ES-I3 (cell line): ENCODE measurements around the gene PDZRN3.

ENCODE experiments used
- H3K36me3 ChIP-seq: 2 replicates; pipeline ENCODE4 v1.6.1; 2013; ENCODE audit warnings: mild to moderate bottlenecking, low read length, control low read depth, moderate library complexity; ENCODE audit not compliant: insufficient read depth
- H3K4me1 ChIP-seq: 2 replicates; pipeline ENCODE4 v1.6.1; 2013; ENCODE audit warnings: mild to moderate bottlenecking, control low read depth, low read length; ENCODE audit not compliant: insufficient read depth
- H3K9ac ChIP-seq: 2 replicates; pipeline ENCODE4 v1.6.1; 2013; ENCODE audit warnings: low read depth, mild to moderate bottlenecking, low read length, moderate library complexity
- H3K9me3 ChIP-seq: 2 replicates; pipeline ENCODE4 v1.6.1; 2013; ENCODE audit warnings: mild to moderate bottlenecking, low read length, moderate library complexity; ENCODE audit not compliant: control insufficient read depth, insufficient read depth

The PDZRN3 gene

DNA sequence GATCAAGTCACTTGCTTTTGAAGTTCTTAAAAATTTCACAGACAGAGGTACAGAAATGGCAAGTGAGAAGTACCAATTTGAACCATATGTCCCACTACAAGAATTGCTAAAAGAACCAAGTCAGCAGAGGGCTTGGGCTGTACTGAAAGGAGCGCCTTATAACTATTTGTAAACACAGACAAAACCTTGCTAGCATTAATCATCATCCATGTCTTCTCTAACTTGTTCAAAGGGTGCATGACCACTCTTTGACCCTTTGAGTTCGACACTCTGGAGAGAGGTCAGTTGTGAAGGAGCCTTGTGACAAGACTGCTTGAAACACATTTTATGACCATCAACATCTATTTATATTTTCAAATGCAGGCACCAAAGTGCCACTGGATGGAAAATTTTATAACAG lies 191.7 kb downstream of the PDZRN3 start:
- Histone ChIP-seq H3K9me3 (no peaks in the 10 kb centered on the region), H3K36me3 (no peaks in the 10 kb centered on the region), H3K9ac (no peak overlapping the region), H3K4me1 (no peaks in the 10 kb centered on the region)

DNA sequence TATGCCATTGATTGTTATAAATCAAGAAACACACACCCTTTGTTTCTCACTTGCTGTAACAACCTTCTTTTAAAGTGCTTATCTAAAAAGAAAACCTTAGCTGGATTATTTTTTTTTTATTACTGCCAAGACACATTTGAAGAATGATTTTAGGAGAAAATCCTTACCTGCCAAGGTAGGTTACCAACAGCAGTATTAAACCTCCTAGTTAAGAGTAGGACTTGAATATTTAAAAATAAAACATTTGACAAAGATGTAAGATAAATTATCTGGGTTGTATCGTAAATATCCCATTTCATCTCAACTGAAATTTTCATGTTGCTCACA lies 192.1 kb downstream of the PDZRN3 start:
- H3K4me1 ChIP-seq, result no peaks in the 10 kb centered on the region
- H3K9ac ChIP-seq, result no peak overlapping the region
- no peaks in the 10 kb centered on the region for H3K36me3 ChIP-seq
- no peaks in the 10 kb centered on the region for H3K9me3 ChIP-seq

- Histone ChIP-seq H3K4me1 (no peaks in the 10 kb centered on the region), H3K9ac (no peak overlapping the region), H3K9me3 (no peaks in the 10 kb centered on the region), H3K36me3 (no peaks in the 10 kb centered on the region)
Observed at GRCh38 chr3:73432023-73432705, 192.6 kb downstream of the PDZRN3 start.

DNA sequence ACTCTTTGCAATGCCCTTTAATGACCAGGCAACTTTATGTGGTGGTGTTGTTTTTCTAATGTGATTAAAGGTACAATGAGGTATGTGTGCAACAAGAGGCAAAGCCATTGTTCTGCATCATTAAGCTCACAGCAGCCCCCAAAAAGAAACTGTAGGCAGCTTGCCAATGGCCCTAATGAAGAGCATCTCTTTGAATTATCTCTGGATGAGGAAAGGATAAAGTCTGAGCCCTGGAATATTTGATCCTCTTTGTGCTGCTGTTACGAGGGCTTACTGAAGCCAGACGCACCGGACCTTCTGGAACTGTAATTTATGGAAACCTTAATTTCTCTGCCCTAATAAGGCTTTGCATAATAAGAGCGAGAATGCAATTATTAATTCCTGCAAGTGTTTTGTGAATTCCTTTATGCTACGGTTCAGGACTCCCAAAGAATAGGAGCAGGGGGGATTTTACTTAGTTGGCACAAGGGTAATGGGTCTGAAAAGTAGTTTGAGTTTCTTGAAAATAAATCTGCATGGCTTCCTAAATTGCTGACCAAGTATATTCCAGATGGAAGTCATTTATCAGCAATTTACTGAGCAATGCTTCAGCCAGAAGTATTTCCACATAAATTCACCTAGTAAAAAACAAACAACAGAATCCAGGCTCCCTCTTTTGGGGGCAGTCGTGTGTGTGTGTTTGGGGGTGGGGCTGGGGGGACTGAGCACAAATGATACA lies 193.4 kb downstream of the PDZRN3 start:
- H3K9me3 ChIP-seq, result no peaks in the 10 kb centered on the region
- H3K9ac ChIP-seq, result no peak overlapping the region
- H3K36me3 ChIP-seq, result no peaks in the 10 kb centered on the region
- peaks cover 5% of the 10 kb centered on the region; the same call in 1 of the 2 replicates for H3K4me1 ChIP-seq

DNA sequence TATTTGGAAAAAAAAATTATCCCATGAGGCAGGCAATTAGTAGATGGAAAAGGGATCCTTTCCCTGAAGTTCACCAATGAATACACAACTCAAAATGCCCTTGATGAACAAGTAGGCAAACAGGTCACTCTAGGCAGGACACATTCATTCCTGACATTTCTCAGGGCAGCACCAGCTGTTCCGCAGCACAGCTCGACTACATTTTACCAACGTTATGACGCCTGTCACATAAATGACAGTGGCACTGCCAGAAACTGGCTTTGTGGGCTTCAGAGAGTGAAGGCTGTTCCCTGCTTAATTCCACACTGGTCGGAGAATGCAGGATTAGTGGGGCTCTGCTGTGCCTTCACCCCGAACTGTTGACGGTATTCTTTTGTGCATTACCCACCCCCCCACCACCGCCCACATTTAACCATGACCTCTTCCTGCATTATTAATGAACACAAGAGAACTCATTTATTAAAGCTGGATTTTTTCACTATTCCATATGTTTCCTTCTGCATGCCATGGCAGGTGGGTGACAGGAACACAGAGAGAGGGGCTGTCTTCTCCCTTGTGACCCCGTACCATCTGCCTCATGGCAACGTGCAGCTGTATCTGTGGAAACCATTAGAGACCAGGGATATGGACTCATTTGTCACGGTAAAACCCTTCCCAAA lies 197.6 kb downstream of the PDZRN3 start:
- Histone ChIP-seq H3K9me3 (no peaks in the 10 kb centered on the region), H3K9ac (no peak overlapping the region), H3K36me3 (no peaks in the 10 kb centered on the region), H3K4me1 (peaks cover 5% of the 10 kb centered on the region; the same call in 1 of the 2 replicates)

- Histone ChIP-seq H3K9me3 (peaks cover 2% of the 10 kb centered on the region; the same call in 1 of the 2 replicates), H3K36me3 (no peaks in the 10 kb centered on the region), H3K9ac (no peak overlapping the region), H3K4me1 (peaks cover 5% of the 10 kb centered on the region; the same call in 1 of the 2 replicates)
Observed at GRCh38 chr3:73426606-73427005, 198.1 kb downstream of the PDZRN3 start.

DNA sequence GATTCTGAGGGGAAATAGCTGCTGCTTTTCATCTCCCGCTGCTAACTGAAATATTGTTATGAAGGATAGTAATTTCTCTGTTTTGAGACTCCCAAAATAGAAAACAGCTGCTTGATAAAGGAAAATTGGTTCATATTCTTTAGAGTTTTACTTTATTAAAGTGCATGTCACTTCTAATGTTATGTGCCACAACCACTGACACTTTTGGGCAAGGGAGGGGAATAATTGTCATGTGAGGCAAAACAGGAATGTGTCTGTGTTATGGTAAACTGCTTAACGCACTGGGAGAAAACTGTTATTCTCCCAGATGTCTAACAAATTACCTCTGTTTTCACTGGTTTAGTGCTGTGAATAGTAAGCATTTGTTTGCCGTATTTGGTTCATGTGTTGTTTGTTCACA lies 201.6 kb downstream of the PDZRN3 start:
- Histone ChIP-seq H3K36me3 (no peaks in the 10 kb centered on the region), H3K9me3 (peaks cover 2% of the 10 kb centered on the region; the same call in 1 of the 2 replicates), H3K4me1 (peaks cover 12% of the 10 kb centered on the region), H3K9ac (no peak overlapping the region)

- Histone ChIP-seq H3K9me3 (peaks cover 2% of the 10 kb centered on the region; the same call in 1 of the 2 replicates), H3K36me3 (no peaks in the 10 kb centered on the region), H3K9ac (no peak overlapping the region), H3K4me1 (peaks cover 12% of the 10 kb centered on the region)
Observed at GRCh38 chr3:73422571-73422970, 202.2 kb downstream of the PDZRN3 start.

DNA sequence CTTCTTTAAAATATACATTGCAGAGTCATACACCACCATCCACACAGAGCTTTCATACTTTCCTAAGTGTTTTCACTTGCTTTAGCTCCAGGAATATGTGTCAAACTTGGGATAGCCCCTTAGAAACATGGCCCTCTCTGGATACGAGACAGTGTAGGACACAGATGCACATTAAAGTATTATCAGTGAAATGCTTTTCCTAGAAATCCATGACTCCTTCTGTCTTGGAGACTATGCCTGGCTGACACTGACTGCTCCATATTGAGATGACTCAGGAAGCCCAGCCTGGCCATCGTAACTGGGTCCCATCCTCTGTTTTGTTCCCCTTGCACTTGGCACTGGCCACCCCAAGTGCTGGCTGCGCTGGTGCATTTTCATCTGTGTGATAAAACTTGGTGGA lies 204.8 kb downstream of the PDZRN3 start:
- Histone ChIP-seq H3K9me3 (peaks cover 2% of the 10 kb centered on the region; the same call in 1 of the 2 replicates), H3K36me3 (no peaks in the 10 kb centered on the region), H3K9ac (no peak overlapping the region), H3K4me1 (peaks cover 12% of the 10 kb centered on the region)

GRCh38 chr3:73419179-73419803 lies 205.4 kb downstream of the PDZRN3 start:
- Histone ChIP-seq H3K36me3 (no peaks in the 10 kb centered on the region), H3K9me3 (peaks cover 2% of the 10 kb centered on the region; the same call in 1 of the 2 replicates), H3K9ac (no peak overlapping the region), H3K4me1 (peaks cover 12% of the 10 kb centered on the region)

DNA sequence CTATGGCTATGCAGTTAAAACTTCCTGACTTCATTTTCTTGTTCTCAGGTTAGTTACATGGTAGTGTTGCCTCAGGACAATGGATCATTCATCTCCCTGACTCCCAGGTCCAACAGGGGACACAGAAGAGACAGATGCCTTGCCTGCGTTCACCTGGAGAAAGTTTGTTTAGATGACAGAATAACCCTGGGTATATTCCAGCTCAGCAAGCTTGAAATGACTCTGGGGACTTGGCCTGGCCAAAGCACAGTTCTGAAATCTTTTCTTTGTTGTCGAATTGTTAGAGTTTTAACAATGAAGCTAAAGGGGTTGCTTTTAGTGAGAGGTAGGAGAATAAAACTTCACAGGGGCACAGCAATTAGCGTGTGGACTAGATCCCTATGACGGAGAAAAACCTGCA lies 206.1 kb downstream of the PDZRN3 start:
- peaks cover 2% of the 10 kb centered on the region; the same call in 1 of the 2 replicates for H3K9me3 ChIP-seq
- peaks cover 12% of the 10 kb centered on the region for H3K4me1 ChIP-seq
- no peaks in the 10 kb centered on the region for H3K36me3 ChIP-seq
- no peak overlapping the region for H3K9ac ChIP-seq

DNA sequence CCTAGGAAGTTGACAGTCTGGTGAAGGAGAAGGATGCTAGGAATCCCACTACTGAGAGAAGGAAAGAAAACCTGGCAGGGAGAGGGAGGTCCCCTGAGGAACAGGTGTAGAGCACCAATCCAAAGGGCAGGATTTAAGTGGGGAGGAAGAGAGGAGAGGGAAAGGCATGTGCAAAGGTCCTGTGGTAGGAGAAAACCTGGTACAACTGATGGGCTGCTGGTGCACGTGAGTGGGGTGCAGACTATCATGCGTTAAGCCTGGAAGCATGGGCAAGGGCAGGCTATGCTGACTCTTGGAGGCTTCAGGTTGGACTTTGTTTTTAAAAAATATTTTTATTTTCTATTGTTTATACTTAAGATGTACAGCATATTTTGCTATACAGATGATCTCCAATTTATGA lies 209.6 kb downstream of the PDZRN3 start:
- no peaks in the 10 kb centered on the region for H3K9me3 ChIP-seq
- peaks cover 12% of the 10 kb centered on the region for H3K4me1 ChIP-seq
- no peak overlapping the region for H3K9ac ChIP-seq
- H3K36me3 ChIP-seq, result no peaks in the 10 kb centered on the region

GRCh38 chr3:73413619-73414018 lies 211.1 kb downstream of the PDZRN3 start:
- Histone ChIP-seq H3K36me3 (no peaks in the 10 kb centered on the region), H3K9me3 (no peaks in the 10 kb centered on the region), H3K4me1 (peaks cover 6% of the 10 kb centered on the region; the same call in 1 of the 2 replicates), H3K9ac (no peak overlapping the region)

GRCh38 chr3:73411993-73412392 lies 212.7 kb downstream of the PDZRN3 start:
- Histone ChIP-seq H3K9me3 (no peaks in the 10 kb centered on the region), H3K36me3 (no peaks in the 10 kb centered on the region), H3K9ac (no peak overlapping the region), H3K4me1 (peaks cover 4% of the 10 kb centered on the region; the same call in 1 of the 2 replicates)
